BLaER1 (cell line): ENCODE results near the gene TRPM2.
"Not testable (repeated sequence)": the region's sequence is repeated elsewhere in the genome, so short reads cannot be mapped to it uniquely, and the experiment has no call there.

Experiments
- H3K27ac ChIP-seq: shearing (Covaris generic); formaldehyde crosslinking; 2 replicates; pipeline ENCODE4 v1.8.1; 2022
- H3K27me3 ChIP-seq: shearing (Covaris generic); formaldehyde crosslinking; 2 replicates; pipeline ENCODE4 v1.8.1; 2022
- H3K36me3 ChIP-seq: shearing (Covaris generic); formaldehyde crosslinking; 2 replicates; pipeline ENCODE4 v1.8.1; 2022
- H3K4me1 ChIP-seq: shearing (Covaris generic); formaldehyde crosslinking; 2 replicates; pipeline ENCODE4 v1.8.1; 2022
- H3K4me2 ChIP-seq: shearing (Covaris generic); formaldehyde crosslinking; 2 replicates; pipeline ENCODE4 v1.8.1; 2022
- H3K4me3 ChIP-seq: shearing (Covaris generic); formaldehyde crosslinking; 2 replicates; pipeline ENCODE4 v1.8.1; 2022
- H3K9ac ChIP-seq: shearing (Covaris generic); formaldehyde crosslinking; 2 replicates; pipeline ENCODE4 v1.8.1; 2022
- H3K9me3 ChIP-seq: shearing (Covaris generic); formaldehyde crosslinking; 2 replicates; pipeline ENCODE4 v1.8.1; 2022
- H4K20me1 ChIP-seq: shearing (Covaris generic); formaldehyde crosslinking; 2 replicates; pipeline ENCODE4 v1.8.1; 2022
- Cebpa-rat ChIP-seq: shearing (Covaris generic); IDR thresholded peaks from 2 replicates; pipeline ENCODE4 v1.8.1; 2022

Gene TRPM2

GRCh38 chr21:44352253-44352860 is 1.1 kb upstream of the TRPM2 start:
- Histone ChIP-seq H3K36me3 (peaks cover 19% of the 10 kb centered on the region), H3K9ac (peak overlapping the region; percentile 91), H3K27me3 (no peaks in the 10 kb centered on the region), H3K4me2 (peak overlapping the region; percentile 94), H3K4me1 (peaks cover 85% of the 10 kb centered on the region), H4K20me1 (0 out of 2 replicates have a peak, but pooled peaks cover 8% of the 10 kb centered on the region), H3K9me3 (peaks cover 3% of the 10 kb centered on the region; the same call in 1 of the 2 replicates), H3K27ac (peak overlapping the region; percentile 98), H3K4me3 (peak overlapping the region; percentile 72)
- TF ChIP-seq Cebpa-rat: no peak

GRCh38 chr21:44354001-44354405 is 582 bp downstream of the TRPM2 start:
- Histone ChIP-seq H4K20me1 (0 out of 2 replicates have a peak, but pooled peaks cover 8% of the 10 kb centered on the region), H3K4me1 (peaks cover 70% of the 10 kb centered on the region), H3K27me3 (no peaks in the 10 kb centered on the region), H3K36me3 (peaks cover 36% of the 10 kb centered on the region), H3K9me3 (peaks cover 16% of the 10 kb centered on the region; the same call in 1 of the 2 replicates), H3K4me3 (peak overlapping the region; percentile 72), H3K4me2 (peak overlapping the region; percentile 94), H3K9ac (peak overlapping the region; percentile 91), H3K27ac (peak overlapping the region; percentile 98)
- TF ChIP-seq Cebpa-rat: peak; percentile 92

- H3K27me3 ChIP-seq: no peaks in the 10 kb centered on the region
- H3K4me3 ChIP-seq: peak overlapping the region; percentile 72
- no peak for TF ChIP-seq Cebpa-rat
- peaks cover 75% of the 10 kb centered on the region for H3K4me1 ChIP-seq
- H4K20me1 ChIP-seq: 0 out of 2 replicates have a peak, but pooled peaks cover 8% of the 10 kb centered on the region
- peaks cover 16% of the 10 kb centered on the region; the same call in 1 of the 2 replicates for H3K9me3 ChIP-seq
- peaks cover 40% of the 10 kb centered on the region for H3K36me3 ChIP-seq
- H3K4me2 ChIP-seq: peak overlapping the region; percentile 94
- H3K27ac ChIP-seq: peak overlapping the region; percentile 98
- peak overlapping the region; percentile 91 for H3K9ac ChIP-seq
Measured at GRCh38 chr21:44354775-44355771, 1.7 kb downstream of the TRPM2 start.

GRCh38 chr21:44356160-44356559 is 2.7 kb downstream of the TRPM2 start:
- H3K4me1 ChIP-seq: peaks cover 78% of the 10 kb centered on the region
- peaks cover 16% of the 10 kb centered on the region; the same call in 1 of the 2 replicates for H3K9me3 ChIP-seq
- 0 out of 2 replicates have a peak, but pooled peaks cover 8% of the 10 kb centered on the region for H4K20me1 ChIP-seq
- H3K27ac ChIP-seq: no peak overlapping the region
- TF ChIP-seq Cebpa-rat: no peak
- H3K36me3 ChIP-seq: peaks cover 47% of the 10 kb centered on the region
- no peak overlapping the region for H3K4me3 ChIP-seq
- H3K9ac ChIP-seq: no peak overlapping the region
- H3K27me3 ChIP-seq: no peaks in the 10 kb centered on the region
- peak overlapping the region; percentile 37 for H3K4me2 ChIP-seq

- H3K4me1 ChIP-seq: peaks cover 73% of the 10 kb centered on the region
- no peak for TF ChIP-seq Cebpa-rat
Measured at GRCh38 chr21:44356636-44357035, 3.2 kb downstream of the TRPM2 start.

GRCh38 chr21:44357064-44357837 is 3.8 kb downstream of the TRPM2 start:
- H3K4me2 ChIP-seq: peak overlapping the region; percentile 37; the same call in 1 of the 2 replicates
- peaks cover 16% of the 10 kb centered on the region; the same call in 1 of the 2 replicates for H3K9me3 ChIP-seq
- peaks cover 48% of the 10 kb centered on the region for H3K36me3 ChIP-seq
- H3K4me1 ChIP-seq: peaks cover 67% of the 10 kb centered on the region
- no peaks in the 10 kb centered on the region for H3K27me3 ChIP-seq
- no peak overlapping the region for H3K4me3 ChIP-seq
- H4K20me1 ChIP-seq: 0 out of 2 replicates have a peak, but pooled peaks cover 8% of the 10 kb centered on the region
- TF ChIP-seq Cebpa-rat: no peak
- no peak overlapping the region for H3K9ac ChIP-seq
- H3K27ac ChIP-seq: no peak overlapping the region

More at GRCh38 chr21:44356636-44357035, 3.2 kb downstream of the TRPM2 start:
- 0 out of 2 replicates have a peak, but pooled peaks cover 8% of the 10 kb centered on the region for H4K20me1 ChIP-seq
- H3K36me3 ChIP-seq: peaks cover 48% of the 10 kb centered on the region
- peak overlapping the region; percentile 37 for H3K4me2 ChIP-seq
- no peaks in the 10 kb centered on the region for H3K27me3 ChIP-seq
- H3K27ac ChIP-seq: no peak overlapping the region
- no peak overlapping the region for H3K4me3 ChIP-seq
- peaks cover 16% of the 10 kb centered on the region; the same call in 1 of the 2 replicates for H3K9me3 ChIP-seq
- H3K9ac ChIP-seq: no peak overlapping the region

GRCh38 chr21:44359396-44359795 is 6.0 kb downstream of the TRPM2 start:
- no peaks in the 10 kb centered on the region for H3K27me3 ChIP-seq
- H3K9ac ChIP-seq: no peak overlapping the region
- TF ChIP-seq Cebpa-rat: no peak
- no peak overlapping the region for H3K4me3 ChIP-seq
- peaks cover 16% of the 10 kb centered on the region for H4K20me1 ChIP-seq
- H3K27ac ChIP-seq: no peak overlapping the region
- peak overlapping the region; percentile 64; the same call in 1 of the 2 replicates for H3K4me2 ChIP-seq
- peaks cover 66% of the 10 kb centered on the region for H3K4me1 ChIP-seq
- peaks cover 30% of the 10 kb centered on the region for H3K9me3 ChIP-seq
- peaks cover 68% of the 10 kb centered on the region for H3K36me3 ChIP-seq

GRCh38 chr21:44360159-44360558 is 6.7 kb downstream of the TRPM2 start:
- 0 out of 2 replicates have a peak overlapping the region, but pooled peaks have one; percentile 5 for H3K27ac ChIP-seq
- TF ChIP-seq Cebpa-rat: no peak
- H3K27me3 ChIP-seq: no peaks in the 10 kb centered on the region
- H3K9ac ChIP-seq: no peak overlapping the region
- peak overlapping the region; percentile 64 for H3K4me2 ChIP-seq
- peaks cover 24% of the 10 kb centered on the region for H4K20me1 ChIP-seq
- H3K4me1 ChIP-seq: peaks cover 62% of the 10 kb centered on the region
- H3K36me3 ChIP-seq: peaks cover 74% of the 10 kb centered on the region
- no peak overlapping the region for H3K4me3 ChIP-seq
- peaks cover 30% of the 10 kb centered on the region for H3K9me3 ChIP-seq

- H3K27me3 ChIP-seq, H3K9ac ChIP-seq: not testable (repeated sequence)
- peaks cover 30% of the 10 kb centered on the region for H3K9me3 ChIP-seq
Measured at GRCh38 chr21:44361903-44362302, 8.5 kb downstream of the TRPM2 start.

More at GRCh38 chr21:44361903-44362302, 8.5 kb downstream of the TRPM2 start:
- Histone ChIP-seq H3K4me1 (peaks cover 45% of the 10 kb centered on the region), H3K36me3 (peaks cover 78% of the 10 kb centered on the region), H4K20me1 (peaks cover 32% of the 10 kb centered on the region)
- H3K4me2 ChIP-seq, H3K4me3 ChIP-seq, H3K27ac ChIP-seq: not testable (repeated sequence)
